Lung microvascular endothelial cell (primary cell): ENCODE measurements around the gene ERMAP. TPM values are rescaled to one million over a fixed set of nuclear protein-coding genes. Genes with fewer than 3 reads are reported as not detected.
"Not testable (repeated sequence)": the region's sequence is repeated elsewhere in the genome, so short reads cannot be mapped to it uniquely, and the experiment has no call there.

Experiments
- DNase-seq, 2 donors: peaks; one replicate each; pipeline versions ENCODE4 v3.0.0 to v3.0.0-alpha.2; 2010; ENCODE audit warnings: low read depth in 2 of 2
- total RNA-seq: library from RNA; depleted of rRNA; stranded (reverse); fragments of >200 nt; gene quantifications from 2 replicates; pipeline ENCODE4 v1.2.1, GENCODE V29; 2014

Gene ERMAP
- total RNA-seq, 1 donor from 2014 or later = 7.1 TPM

- DNase-seq = no peak
Observed at GRCh38 chr1:42807056-42807668, 9.8 kb upstream of the ERMAP start.

- not testable (repeated sequence) for DNase-seq
Observed at GRCh38 chr1:42814815-42815214, 2.1 kb upstream of the ERMAP start.

- peak; percentile 11 to 22 for DNase-seq
Observed at GRCh38 chr1:42815941-42816584, 859 bp upstream of the ERMAP start.

- DNase-seq = no peak
Observed at GRCh38 chr1:42817440-42817767, 482 bp downstream of the ERMAP start.

- DNase-seq = no peak
Observed at GRCh38 chr1:42817976-42818375, 1.1 kb downstream of the ERMAP start.

GRCh38 chr1:42820813-42821212, 3.9 kb downstream of the ERMAP start:
- DNase-seq = no peak

GRCh38 chr1:42821690-42822089, 4.8 kb downstream of the ERMAP start:
- no peak for DNase-seq

GRCh38 chr1:42822800-42823392, 6.0 kb downstream of the ERMAP start:
- peak in 1 of 2 donors; percentile 8 for DNase-seq

- DNase-seq = no peak
Observed at GRCh38 chr1:42824481-42825035, 7.6 kb downstream of the ERMAP start.

GRCh38 chr1:42825036-42825851, 8.3 kb downstream of the ERMAP start:
- DNase-seq = no peak

- no peak for DNase-seq
Observed at GRCh38 chr1:42830631-42831030, 13.7 kb downstream of the ERMAP start.

- no peak for DNase-seq
Observed at GRCh38 chr1:42831273-42831672, 14.4 kb downstream of the ERMAP start.

GRCh38 chr1:42832641-42833240, 15.8 kb downstream of the ERMAP start:
- DNase-seq = no peak

- DNase-seq = no peak
Observed at GRCh38 chr1:42833981-42834380, 17.1 kb downstream of the ERMAP start.

- no peak for DNase-seq
Observed at GRCh38 chr1:42834803-42835202, 17.9 kb downstream of the ERMAP start.

- DNase-seq = no peak
Observed at GRCh38 chr1:42835422-42835821, 18.5 kb downstream of the ERMAP start.

- no peak for DNase-seq
Observed at GRCh38 chr1:42837709-42838108, 20.8 kb downstream of the ERMAP start.

GRCh38 chr1:42838482-42839190, 21.7 kb downstream of the ERMAP start:
- no peak for DNase-seq

GRCh38 chr1:42841010-42841409, 24.1 kb downstream of the ERMAP start:
- DNase-seq = no peak

- no peak for DNase-seq
Observed at GRCh38 chr1:42841440-42842147, 24.7 kb downstream of the ERMAP start.
